ENCODE measurements around the gene SNX9.
"Not testable (repeated sequence)": the region's sequence is repeated elsewhere in the genome, so short reads cannot be mapped to it uniquely, and the experiment has no call there.

Gene SNX9

DNA sequence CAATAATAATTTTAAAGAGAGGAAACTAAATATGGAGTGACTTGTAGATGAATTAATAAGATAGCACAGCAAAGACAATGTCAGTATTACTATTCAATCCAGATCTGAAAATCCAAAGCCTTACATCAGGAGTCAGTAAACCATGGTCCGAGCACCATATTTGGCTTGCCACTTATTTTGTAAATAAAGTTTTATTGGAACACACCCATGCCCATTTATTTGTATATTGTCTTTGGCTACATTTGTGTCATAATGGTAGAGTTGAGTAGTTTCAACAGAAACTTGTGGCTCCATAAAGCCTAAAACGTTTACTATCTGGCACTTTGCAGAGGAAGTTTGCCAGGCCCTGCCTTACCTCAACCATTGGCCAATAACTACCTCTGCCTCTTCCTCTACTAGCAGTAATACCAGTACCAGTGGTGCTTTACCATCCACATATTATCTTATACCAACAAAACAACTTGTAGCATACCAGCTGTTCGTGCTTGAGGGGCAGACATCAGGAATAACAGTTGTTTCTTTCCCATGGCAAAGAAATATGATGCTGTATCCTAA lies 106.8 kb downstream of the SNX9 start:
- H3K4me3 ChIP-seq (ENCODE audit: low read length) = no peak overlapping the region
- no peaks in the 10 kb centered on the region for H4K20me1 ChIP-seq (ENCODE audit: insufficient read depth, low read length)
- H3K27me3 ChIP-seq (ENCODE audit: low read depth, low read length) = no peaks in the 10 kb centered on the region
- H3K4me1 ChIP-seq (ENCODE audit: low read length) = no peaks in the 10 kb centered on the region
- no peaks in the 10 kb centered on the region for H3K36me3 ChIP-seq (replicated peaks; ENCODE audit: low read depth, low read length)
- no peaks in the 10 kb centered on the region for H3K9me3 ChIP-seq (ENCODE audit: insufficient read depth, low read length)
- H3K27ac ChIP-seq (ENCODE audit: low read length) = no peak overlapping the region
- no peak overlapping the region for H3K4me2 ChIP-seq (ENCODE audit: low read length)
- no peak overlapping the region for H3K9ac ChIP-seq (ENCODE audit: low read length)
- H3K79me2 ChIP-seq (ENCODE audit: low read length) = no peaks in the 10 kb centered on the region
- TF ChIP-seq EZH2phosphoT487 (IDR thresholded peaks at IDR 0.05; ENCODE audit: low read depth) = no peak
- TF ChIP-seq CTCF (IDR thresholded peaks at IDR 0.05; ENCODE audit: low read depth, low read length) = no peak
- no peak overlapping the region for H2AFZ ChIP-seq (ENCODE audit: low read depth, low read length)

- H3K9ac ChIP-seq (ENCODE audit: low read length) = no peak overlapping the region
- H3K27me3 ChIP-seq (ENCODE audit: low read depth, low read length) = no peaks in the 10 kb centered on the region
- no peak overlapping the region for H3K4me2 ChIP-seq (ENCODE audit: low read length)
- no peak overlapping the region for H2AFZ ChIP-seq (ENCODE audit: low read depth, low read length)
- no peaks in the 10 kb centered on the region for H3K79me2 ChIP-seq (ENCODE audit: low read length)
- TF ChIP-seq CTCF (IDR thresholded peaks at IDR 0.05; ENCODE audit: low read depth, low read length) = no peak
- TF ChIP-seq EZH2phosphoT487 (IDR thresholded peaks at IDR 0.05; ENCODE audit: low read depth) = no peak
- no peaks in the 10 kb centered on the region for H3K36me3 ChIP-seq (replicated peaks; ENCODE audit: low read depth, low read length)
- no peak overlapping the region for H3K27ac ChIP-seq (ENCODE audit: low read length)
- H4K20me1 ChIP-seq (ENCODE audit: insufficient read depth, low read length) = no peaks in the 10 kb centered on the region
- no peaks in the 10 kb centered on the region for H3K9me3 ChIP-seq (ENCODE audit: insufficient read depth, low read length)
- no peak overlapping the region for H3K4me3 ChIP-seq (ENCODE audit: low read length)
- no peaks in the 10 kb centered on the region for H3K4me1 ChIP-seq (ENCODE audit: low read length)
Observed at GRCh38 chr6:157935786-157936185, 112.7 kb downstream of the SNX9 start.

DNA sequence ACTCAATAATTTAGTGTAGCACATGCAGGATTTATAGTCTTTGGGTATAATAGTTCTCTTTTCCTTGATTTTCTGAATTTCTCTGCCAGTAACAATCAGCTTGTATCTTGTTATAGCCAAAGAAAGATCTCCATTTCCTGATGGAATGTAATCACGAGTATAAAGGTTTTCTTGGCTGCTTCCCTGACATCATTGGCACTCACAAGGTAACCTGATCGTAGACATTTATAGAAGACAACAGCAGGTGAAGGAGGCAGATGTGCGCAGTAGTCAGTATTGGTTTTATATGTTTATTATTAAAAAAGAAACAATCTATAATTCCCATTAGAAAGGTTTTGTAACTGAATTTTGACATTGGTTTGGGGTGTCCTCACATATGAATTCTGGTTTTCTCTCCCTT lies 114.3 kb downstream of the SNX9 start:
- no peaks in the 10 kb centered on the region for H3K79me2 ChIP-seq (ENCODE audit: low read length)
- H3K4me1 ChIP-seq (ENCODE audit: low read length) = no peaks in the 10 kb centered on the region
- no peak overlapping the region for H2AFZ ChIP-seq (ENCODE audit: low read depth, low read length)
- H3K27me3 ChIP-seq (ENCODE audit: low read depth, low read length) = no peaks in the 10 kb centered on the region
- H3K4me3 ChIP-seq (ENCODE audit: low read length) = no peak overlapping the region
- H3K4me2 ChIP-seq (ENCODE audit: low read length) = no peak overlapping the region
- no peaks in the 10 kb centered on the region for H3K9me3 ChIP-seq (ENCODE audit: insufficient read depth, low read length)
- no peak overlapping the region for H3K27ac ChIP-seq (ENCODE audit: low read length)
- H4K20me1 ChIP-seq (ENCODE audit: insufficient read depth, low read length) = no peaks in the 10 kb centered on the region
- no peak overlapping the region for H3K9ac ChIP-seq (ENCODE audit: low read length)
- H3K36me3 ChIP-seq (replicated peaks; ENCODE audit: low read depth, low read length) = no peaks in the 10 kb centered on the region
- TF ChIP-seq CTCF (IDR thresholded peaks at IDR 0.05; ENCODE audit: low read depth, low read length) (no peak), EZH2phosphoT487 (IDR thresholded peaks at IDR 0.05; ENCODE audit: low read depth) (no peak)

DNA sequence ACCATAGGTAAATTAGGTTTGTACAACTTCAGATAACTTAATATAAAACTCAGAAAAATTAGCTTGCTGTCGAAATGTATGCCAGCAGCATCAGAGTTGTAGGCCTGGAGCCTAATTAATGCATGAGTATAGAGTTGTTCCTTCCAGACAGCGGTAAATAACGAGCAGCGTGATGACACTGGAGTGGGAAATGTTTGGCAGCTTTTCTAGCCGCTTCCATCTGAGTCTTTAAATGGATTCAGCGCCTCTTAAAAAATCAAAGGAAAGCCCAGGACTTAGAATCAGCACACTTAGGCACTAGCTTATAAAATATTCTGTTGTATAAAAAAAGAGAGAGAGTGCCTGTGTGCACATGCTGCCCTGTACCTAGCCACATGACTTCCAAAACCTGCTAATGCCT lies 114.9 kb downstream of the SNX9 start:
- Histone ChIP-seq H3K27ac (ENCODE audit: low read length) (no peak overlapping the region), H3K4me2 (ENCODE audit: low read length) (no peak overlapping the region), H4K20me1 (ENCODE audit: insufficient read depth, low read length) (no peaks in the 10 kb centered on the region), H3K9me3 (ENCODE audit: insufficient read depth, low read length) (no peaks in the 10 kb centered on the region), H3K27me3 (ENCODE audit: low read depth, low read length) (no peaks in the 10 kb centered on the region), H2AFZ (ENCODE audit: low read depth, low read length) (no peak overlapping the region), H3K79me2 (ENCODE audit: low read length) (no peaks in the 10 kb centered on the region), H3K4me1 (ENCODE audit: low read length) (no peaks in the 10 kb centered on the region), H3K9ac (ENCODE audit: low read length) (no peak overlapping the region), H3K36me3 (replicated peaks; ENCODE audit: low read depth, low read length) (no peaks in the 10 kb centered on the region), H3K4me3 (ENCODE audit: low read length) (no peak overlapping the region)
- no peak for TF ChIP-seq CTCF (IDR thresholded peaks at IDR 0.05; ENCODE audit: low read depth, low read length)
- no peak for TF ChIP-seq EZH2phosphoT487 (IDR thresholded peaks at IDR 0.05; ENCODE audit: low read depth)

GRCh38 chr6:157940375-157941036 lies 117.5 kb downstream of the SNX9 start:
- not testable (repeated sequence) for H4K20me1 ChIP-seq (ENCODE audit: insufficient read depth, low read length); H3K9me3 ChIP-seq (ENCODE audit: insufficient read depth, low read length); H3K36me3 ChIP-seq (replicated peaks; ENCODE audit: low read depth, low read length)

More at GRCh38 chr6:157940375-157941036, 117.5 kb downstream of the SNX9 start:
- not testable (repeated sequence) for H3K79me2 ChIP-seq (ENCODE audit: low read length); H3K4me1 ChIP-seq (ENCODE audit: low read length); H3K4me2 ChIP-seq (ENCODE audit: low read length); H3K27ac ChIP-seq (ENCODE audit: low read length); H3K4me3 ChIP-seq (ENCODE audit: low read length); H3K9ac ChIP-seq (ENCODE audit: low read length); H3K27me3 ChIP-seq (ENCODE audit: low read depth, low read length); H2AFZ ChIP-seq (ENCODE audit: low read depth, low read length)

All from OCI-LY3 (cell line).